Sigmoid colon (tissue), 4 donors: ENCODE data around the gene OLIG3.

ENCODE experiments used
- EP300 ChIP-seq, 4 donors: sonication (generic); formaldehyde crosslinking; IDR thresholded peaks; one replicate each; pipeline ENCODE4 v1.6.1; 2017; ENCODE audit warnings: antibody characterized with exemption in 4 of 4
- TF ChIP-seq, protein P1 (sequence below), 4 experiments: fragments of 450-650 bp in 3 of 4; fragments of 200-600 bp in 1 of 4; IDR thresholded peaks; one replicate each; pipeline ENCODE4 v1.5.1; 2016 to 2019; ENCODE audit warnings: antibody characterized with exemption in 4 of 4, mild to moderate bottlenecking in 3 of 4, moderate library complexity in 2 of 4

DNA sequence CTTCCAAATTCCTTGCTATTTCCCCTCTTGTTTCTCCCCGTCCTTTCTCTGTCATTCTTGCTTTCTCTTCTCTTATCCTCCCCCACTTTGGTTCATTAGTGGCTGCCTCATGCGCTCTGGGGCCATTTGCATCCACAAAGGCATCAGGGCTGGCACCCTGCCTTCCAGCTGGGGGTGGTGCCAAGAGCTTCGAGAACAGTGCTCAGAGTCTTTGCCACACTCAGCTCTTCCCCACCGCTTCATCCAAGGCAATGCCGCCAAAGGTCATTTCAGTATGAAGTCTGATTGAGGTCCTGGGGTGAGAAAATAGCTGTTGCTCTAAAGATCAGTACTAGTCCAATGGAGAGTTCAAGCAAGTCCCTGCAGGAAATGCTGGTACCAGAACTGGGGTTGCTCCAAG lies 22.7 kb downstream of the OLIG3 start:
- TF ChIP-seq, protein P1, sequence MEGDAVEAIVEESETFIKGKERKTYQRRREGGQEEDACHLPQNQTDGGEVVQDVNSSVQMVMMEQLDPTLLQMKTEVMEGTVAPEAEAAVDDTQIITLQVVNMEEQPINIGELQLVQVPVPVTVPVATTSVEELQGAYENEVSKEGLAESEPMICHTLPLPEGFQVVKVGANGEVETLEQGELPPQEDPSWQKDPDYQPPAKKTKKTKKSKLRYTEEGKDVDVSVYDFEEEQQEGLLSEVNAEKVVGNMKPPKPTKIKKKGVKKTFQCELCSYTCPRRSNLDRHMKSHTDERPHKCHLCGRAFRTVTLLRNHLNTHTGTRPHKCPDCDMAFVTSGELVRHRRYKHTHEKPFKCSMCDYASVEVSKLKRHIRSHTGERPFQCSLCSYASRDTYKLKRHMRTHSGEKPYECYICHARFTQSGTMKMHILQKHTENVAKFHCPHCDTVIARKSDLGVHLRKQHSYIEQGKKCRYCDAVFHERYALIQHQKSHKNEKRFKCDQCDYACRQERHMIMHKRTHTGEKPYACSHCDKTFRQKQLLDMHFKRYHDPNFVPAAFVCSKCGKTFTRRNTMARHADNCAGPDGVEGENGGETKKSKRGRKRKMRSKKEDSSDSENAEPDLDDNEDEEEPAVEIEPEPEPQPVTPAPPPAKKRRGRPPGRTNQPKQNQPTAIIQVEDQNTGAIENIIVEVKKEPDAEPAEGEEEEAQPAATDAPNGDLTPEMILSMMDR (IDR thresholded peaks at IDR 0.05), result no peak
- no peak for TF ChIP-seq EP300 (IDR thresholded peaks at IDR 0.05)
